ENCODE results near the gene TSHZ3.

The TSHZ3 gene

DNA sequence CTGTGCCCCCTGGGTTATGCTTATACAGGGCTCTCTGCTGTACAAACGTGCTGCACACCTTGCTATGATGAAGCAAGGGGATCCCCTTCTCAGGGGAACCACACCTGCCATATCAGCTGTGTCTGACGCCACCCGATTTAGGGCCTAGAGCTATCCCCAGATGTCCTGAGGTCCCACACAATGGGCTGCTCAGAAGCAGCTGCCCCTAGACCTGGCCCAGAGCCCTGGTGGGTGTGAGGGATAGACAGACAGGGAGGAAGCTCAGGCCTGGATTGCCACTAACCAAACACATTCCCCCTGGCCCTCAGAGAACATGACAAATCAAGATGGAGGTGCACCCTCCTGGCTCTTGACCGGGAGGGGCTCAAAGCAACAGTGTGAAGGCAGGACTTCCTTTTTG lies 59.3 kb downstream of the TSHZ3 start:
- no peak for DNase-seq (ENCODE audit: extremely low read depth in 1 of 2, low read depth in 1 of 2)

- no peak for DNase-seq (ENCODE audit: extremely low read depth in 1 of 2, low read depth in 1 of 2)
Observed at GRCh38 chr19:31289381-31289880, 59.8 kb downstream of the TSHZ3 start.

GRCh38 chr19:31286491-31286890 lies 62.7 kb downstream of the TSHZ3 start:
- DNase-seq (ENCODE audit: extremely low read depth in 1 of 2, low read depth in 1 of 2): no peak

DNA sequence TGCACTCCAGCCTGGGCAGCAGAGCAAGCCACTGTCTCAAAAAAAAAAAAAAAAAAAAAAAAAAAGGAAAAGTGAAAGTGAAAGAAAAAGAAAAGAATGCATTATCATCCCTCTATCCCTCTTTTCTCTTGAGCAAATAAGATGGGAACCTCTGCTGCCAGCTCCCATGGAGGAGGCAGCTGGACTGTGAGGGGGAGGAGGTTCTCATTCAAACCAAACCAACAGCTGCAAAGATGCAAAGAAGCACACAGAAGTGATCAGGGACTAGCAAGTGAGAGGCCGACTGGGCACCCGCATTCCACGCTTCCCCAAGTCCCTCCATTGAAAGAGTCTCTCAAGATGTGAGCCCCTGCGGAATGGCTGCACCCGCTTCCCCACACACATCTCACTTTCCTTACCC lies 63.5 kb downstream of the TSHZ3 start:
- no peak for DNase-seq (ENCODE audit: extremely low read depth in 1 of 2, low read depth in 1 of 2)

DNA sequence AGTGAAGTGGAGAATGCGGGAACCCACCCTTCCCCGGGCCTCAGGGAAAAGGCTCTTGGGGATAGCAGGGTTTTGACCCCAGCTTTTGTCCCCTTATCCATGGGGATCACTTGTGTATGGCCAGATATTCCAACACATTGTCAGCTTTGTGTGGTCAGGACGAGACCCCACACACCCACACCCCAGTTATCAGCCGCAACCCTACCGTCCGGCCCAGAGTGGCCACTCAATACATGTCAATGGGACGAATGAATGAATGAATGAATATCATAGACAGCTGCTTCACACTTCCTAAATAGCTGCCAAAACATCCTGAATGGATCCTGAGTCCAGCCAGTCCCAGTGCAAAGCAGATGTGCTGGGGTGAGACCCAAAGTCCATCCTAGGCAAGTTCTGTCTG lies 64.6 kb downstream of the TSHZ3 start:
- DNase-seq (ENCODE audit: extremely low read depth in 1 of 2, low read depth in 1 of 2): no peak

GRCh38 chr19:31283701-31284100 lies 65.5 kb downstream of the TSHZ3 start:
- DNase-seq (ENCODE audit: extremely low read depth in 1 of 2, low read depth in 1 of 2): no peak

GRCh38 chr19:31282346-31282745 lies 66.9 kb downstream of the TSHZ3 start:
- no peak for DNase-seq (ENCODE audit: extremely low read depth in 1 of 2, low read depth in 1 of 2)

GRCh38 chr19:31280287-31281006 lies 68.8 kb downstream of the TSHZ3 start:
- DNase-seq (ENCODE audit: extremely low read depth in 1 of 2, low read depth in 1 of 2): no peak

GRCh38 chr19:31279436-31279765 lies 69.8 kb downstream of the TSHZ3 start:
- no peak for DNase-seq (ENCODE audit: extremely low read depth in 1 of 2, low read depth in 1 of 2)

GRCh38 chr19:31278555-31279435 lies 70.4 kb downstream of the TSHZ3 start:
- no peak for DNase-seq (ENCODE audit: extremely low read depth in 1 of 2, low read depth in 1 of 2)

- DNase-seq (ENCODE audit: extremely low read depth in 1 of 2, low read depth in 1 of 2): no peak
Observed at GRCh38 chr19:31277516-31277915, 71.7 kb downstream of the TSHZ3 start.

DNA sequence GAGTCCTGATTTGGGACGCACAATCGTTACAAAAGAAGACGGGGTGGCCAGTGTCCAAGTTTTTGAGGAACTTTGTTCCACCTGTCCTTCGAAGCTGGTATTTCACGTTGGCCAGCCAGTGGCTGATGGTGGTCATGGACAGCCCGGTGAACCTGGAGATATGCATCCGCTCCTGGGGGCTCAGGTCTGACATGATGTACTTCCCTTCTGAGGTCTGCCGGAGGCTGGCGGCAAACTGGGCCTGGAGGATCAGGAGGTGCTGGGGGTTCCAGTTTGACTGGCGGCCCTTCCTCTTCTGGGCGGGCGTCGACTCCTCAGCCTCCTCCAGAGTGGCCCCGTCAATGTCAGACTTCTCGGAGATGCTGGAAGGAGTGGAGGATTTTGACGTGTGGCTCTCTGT lies 72.4 kb downstream of the TSHZ3 start:
- no peak for DNase-seq (ENCODE audit: extremely low read depth in 1 of 2, low read depth in 1 of 2)

DNA sequence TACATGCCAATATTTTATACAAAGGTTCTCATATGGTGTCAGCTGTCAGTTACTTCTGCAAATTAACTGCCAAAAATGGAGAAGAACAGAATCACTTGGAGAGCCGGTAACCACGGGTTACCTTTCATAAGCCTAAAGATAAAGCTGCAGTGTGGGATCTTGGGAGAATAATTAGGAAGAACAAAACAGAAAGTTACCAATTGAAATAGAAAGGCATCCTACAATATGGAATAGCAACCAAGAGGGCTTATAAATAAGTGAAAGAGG lies 74.2 kb downstream of the TSHZ3 start:
- DNase-seq (ENCODE audit: extremely low read depth in 1 of 2, low read depth in 1 of 2): no peak

DNA sequence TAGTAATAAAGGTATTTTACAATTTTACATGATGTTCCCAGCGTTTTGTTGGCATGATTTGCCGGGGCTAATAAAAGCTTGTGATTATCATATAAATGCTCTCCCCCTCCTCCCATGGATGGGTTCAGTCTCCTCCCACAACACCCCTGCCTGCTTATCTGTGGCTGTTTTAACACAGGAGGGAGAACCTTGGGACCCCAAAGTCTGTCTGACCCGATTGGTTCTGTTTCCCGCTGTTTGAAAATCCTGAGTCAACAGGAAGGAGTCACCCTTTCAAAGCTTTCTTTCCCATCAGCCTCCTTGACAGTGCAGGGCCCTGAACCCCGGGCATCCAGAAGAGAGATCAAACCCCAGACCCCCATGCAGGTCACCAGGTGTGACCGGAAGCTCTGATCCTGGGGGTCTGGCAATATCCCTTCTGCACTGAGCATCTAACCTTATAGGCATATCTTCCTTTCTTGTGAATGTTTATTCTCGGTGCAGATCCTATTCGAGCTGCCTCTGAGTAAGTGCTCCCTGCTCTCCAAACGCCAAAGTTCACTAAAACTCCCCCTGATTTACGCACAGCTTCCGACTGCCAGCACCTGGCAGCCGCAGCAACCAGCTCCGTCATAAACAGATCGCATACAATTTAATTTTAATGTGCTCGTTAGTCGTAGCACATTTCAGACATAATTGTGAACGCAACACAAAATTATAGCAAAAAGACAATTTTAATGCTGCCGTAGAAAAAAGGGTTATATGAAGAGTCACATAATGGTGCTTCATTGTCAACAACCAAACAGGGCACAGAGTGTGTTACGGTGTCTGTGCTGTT lies 74.8 kb downstream of the TSHZ3 start:
- no peak for DNase-seq (ENCODE audit: extremely low read depth in 1 of 2, low read depth in 1 of 2)

GRCh38 chr19:31272583-31273106 lies 76.6 kb downstream of the TSHZ3 start:
- DNase-seq (ENCODE audit: extremely low read depth in 1 of 2, low read depth in 1 of 2): no peak

DNA sequence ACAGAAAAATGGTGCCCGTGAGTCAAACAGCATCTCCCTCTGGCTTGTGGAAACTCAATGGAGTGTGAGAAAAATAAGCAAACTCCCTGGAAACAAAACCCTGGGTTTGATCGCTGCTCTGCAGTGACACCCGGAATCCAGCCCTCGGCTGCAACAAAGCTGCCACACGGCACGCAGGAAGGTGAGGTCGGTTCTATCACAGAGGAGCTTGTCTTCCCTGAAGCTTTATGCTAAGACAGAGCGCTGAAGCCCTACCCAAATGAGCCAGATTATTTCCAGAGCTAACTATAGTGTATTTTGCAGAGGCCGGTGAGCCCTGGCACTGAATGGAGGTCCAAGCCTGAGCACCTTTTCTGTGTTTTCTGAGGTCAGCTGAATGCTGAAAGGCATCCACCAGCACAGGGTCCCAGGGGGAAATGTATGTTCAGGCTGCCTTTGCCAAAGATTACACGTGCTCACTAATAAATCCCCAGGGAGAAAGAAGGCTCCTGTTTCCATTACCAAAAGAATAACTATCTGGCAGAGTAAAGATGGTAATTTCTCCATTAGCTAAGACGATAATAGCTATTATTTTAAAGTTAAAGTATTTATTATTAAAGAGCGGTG lies 77.8 kb downstream of the TSHZ3 start:
- no peak for DNase-seq (ENCODE audit: extremely low read depth in 1 of 2, low read depth in 1 of 2)

GRCh38 chr19:31270897-31271296 lies 78.3 kb downstream of the TSHZ3 start:
- no peak for DNase-seq (ENCODE audit: extremely low read depth in 1 of 2, low read depth in 1 of 2)

DNA sequence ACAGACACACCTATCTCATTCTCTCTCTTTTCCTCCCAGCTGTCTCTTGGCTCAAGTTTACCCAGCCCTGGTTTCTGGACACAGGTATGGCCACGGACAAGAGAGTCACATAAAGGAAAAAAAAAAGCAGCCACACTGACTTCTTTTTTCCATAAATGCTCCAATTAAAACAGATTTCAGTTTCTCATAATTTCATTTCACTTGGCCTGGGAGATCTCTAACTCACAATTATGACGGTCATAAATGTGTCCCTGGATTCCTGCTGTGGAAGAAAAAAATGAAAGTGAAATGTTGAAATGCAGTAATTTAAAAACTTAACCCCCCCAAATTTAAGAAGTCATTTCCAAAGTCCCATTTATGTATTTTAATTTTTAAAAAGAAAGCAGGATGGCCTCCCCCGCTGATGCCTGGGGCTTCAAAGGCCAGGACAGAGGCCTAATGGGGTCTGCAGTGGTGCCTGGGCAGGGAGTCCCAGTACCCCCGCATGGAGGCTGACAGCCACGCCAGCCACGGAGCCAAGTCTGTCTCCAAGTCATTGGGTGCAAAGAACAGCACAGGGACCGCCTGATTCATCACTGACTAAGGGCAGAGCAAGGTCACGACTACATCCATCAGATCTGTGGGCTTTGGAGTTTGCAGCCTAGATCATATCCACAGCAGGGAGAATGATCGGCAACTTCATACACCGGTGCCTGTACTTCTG lies 79.7 kb downstream of the TSHZ3 start:
- no peak for DNase-seq (ENCODE audit: extremely low read depth in 1 of 2, low read depth in 1 of 2)

DNA sequence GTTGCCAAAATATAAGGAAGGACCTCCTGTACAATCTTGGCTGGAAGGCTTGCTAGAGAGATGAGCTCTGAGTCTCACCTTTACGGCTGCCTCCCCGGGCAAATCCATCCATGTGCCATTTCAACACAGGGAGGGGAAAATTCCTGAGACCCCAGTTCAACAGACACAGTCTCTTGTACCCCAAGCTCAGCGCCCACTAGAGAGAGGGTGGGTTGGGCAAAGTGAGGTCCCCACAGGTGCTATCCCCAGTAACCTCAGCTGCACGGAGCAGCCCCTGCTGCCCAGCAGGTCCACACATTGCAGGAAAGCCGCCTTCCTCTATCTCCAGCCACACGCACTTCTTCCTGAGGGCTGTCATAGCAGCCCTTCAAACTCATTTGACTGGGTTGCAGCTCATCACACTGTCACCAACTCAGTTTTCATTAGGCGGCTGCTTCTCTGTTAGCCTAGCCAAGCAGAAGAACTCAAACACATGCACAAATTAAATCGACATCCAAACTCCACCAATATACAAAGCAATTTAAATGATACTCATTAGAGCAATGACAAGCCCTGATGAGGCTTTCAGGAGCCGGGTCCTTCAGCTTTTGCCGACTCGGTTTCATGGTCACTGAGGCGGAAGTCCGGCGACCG lies 80.4 kb downstream of the TSHZ3 start:
- no peak for DNase-seq (ENCODE audit: extremely low read depth in 1 of 2, low read depth in 1 of 2)

DNA sequence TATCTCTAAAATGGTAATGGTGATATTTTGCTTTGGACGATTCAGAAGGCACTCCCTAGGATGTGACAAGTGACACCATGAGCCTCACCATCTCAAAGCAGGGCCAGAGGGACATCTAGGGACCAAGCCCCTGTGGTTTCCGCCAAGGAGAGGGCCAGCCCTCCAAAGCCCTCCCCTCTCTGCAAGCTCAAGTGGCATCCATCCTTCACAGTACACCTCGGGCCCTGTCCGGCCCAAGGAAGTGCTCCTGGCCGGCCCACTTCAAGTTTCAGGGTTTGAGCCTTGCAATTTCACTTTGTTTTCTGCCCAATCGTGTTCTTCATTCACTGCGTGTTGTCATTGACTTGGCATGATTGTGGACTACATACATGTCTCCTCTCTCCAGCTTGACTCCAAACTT lies 82.5 kb downstream of the TSHZ3 start:
- DNase-seq (ENCODE audit: extremely low read depth in 1 of 2, low read depth in 1 of 2): no peak

All from stimulated activated CD8-positive, alpha-beta memory T cell treated with anti-CD3 and anti-CD28 coated beads, Interleukin-7, amount 100 ng/mL, for 48 hours (primary cell).